Measurements from ENCODE around the gene HSPB9.

Gene HSPB9, protein sequence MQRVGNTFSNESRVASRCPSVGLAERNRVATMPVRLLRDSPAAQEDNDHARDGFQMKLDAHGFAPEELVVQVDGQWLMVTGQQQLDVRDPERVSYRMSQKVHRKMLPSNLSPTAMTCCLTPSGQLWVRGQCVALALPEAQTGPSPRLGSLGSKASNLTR

DNA sequence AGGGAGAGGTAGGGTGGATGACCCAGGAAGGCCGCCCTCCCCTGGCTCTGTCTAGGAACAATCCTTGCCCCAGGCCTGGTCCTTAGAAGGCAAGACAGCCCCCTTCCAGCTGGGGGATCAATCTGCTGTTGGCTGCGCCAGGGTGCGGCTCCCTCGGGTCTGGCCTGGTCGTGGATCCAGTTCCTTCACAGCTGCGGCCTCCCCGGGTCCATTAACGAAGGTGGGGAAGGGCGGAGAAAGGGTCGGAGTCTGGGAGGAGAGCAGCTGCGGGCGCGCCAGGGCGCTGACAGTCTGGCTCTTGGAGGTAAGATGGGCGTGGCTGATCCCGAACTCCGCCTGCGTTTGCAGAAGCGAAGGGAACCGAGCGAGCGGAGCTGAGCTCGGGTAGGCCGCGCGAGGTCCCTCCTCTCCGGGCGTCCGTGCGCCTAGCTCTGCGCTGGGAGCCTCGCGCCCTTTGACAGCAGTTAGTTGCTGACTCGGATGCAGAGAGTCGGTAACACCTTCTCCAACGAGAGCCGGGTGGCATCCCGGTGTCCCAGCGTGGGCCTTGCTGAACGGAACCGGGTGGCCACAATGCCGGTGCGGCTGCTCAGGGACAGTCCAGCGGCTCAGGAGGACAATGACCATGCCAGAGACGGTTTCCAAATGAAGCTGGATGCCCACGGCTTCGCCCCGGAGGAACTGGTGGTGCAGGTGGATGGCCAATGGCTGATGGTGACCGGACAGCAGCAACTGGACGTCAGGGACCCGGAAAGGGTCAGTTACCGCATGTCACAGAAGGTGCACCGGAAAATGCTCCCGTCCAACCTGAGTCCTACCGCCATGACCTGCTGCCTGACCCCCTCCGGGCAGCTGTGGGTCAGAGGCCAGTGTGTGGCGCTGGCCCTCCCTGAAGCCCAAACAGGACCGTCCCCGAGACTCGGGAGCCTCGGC is at the start of gene HSPB9:
Gene HSPB9 (plus strand): TSS at position 434 of the 933 bp plus-strand sequence. CDS start 47 bp downstream, at position 481.
- DNase-seq: no peak

DNA sequence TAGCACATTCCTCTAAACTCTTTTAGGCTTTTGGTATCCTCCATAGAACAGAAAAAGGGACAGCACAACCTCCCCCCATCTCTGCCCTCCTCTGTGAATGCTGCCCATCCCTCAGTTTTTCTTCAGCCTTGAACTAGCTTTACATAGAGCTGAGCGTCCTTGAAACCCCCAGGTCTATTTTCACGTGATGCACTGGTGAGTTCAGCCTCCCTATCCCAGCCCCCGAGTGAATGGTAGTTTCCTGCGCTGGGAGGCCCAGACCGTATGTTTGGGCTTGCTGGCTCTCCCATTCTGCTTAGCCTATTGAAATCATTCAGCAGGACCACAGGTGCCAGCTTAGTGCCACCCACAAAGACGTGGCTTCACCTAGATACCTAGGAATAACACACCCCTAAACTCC is 46.8 kb upstream of the HSPB9 start:
- no peak for DNase-seq

- DNase-seq: no peak
Observed at GRCh38 chr17:42076797-42077559, 45.6 kb upstream of the HSPB9 start.

- DNase-seq: no peak
Observed at GRCh38 chr17:42077755-42078154, 44.8 kb upstream of the HSPB9 start.

DNA sequence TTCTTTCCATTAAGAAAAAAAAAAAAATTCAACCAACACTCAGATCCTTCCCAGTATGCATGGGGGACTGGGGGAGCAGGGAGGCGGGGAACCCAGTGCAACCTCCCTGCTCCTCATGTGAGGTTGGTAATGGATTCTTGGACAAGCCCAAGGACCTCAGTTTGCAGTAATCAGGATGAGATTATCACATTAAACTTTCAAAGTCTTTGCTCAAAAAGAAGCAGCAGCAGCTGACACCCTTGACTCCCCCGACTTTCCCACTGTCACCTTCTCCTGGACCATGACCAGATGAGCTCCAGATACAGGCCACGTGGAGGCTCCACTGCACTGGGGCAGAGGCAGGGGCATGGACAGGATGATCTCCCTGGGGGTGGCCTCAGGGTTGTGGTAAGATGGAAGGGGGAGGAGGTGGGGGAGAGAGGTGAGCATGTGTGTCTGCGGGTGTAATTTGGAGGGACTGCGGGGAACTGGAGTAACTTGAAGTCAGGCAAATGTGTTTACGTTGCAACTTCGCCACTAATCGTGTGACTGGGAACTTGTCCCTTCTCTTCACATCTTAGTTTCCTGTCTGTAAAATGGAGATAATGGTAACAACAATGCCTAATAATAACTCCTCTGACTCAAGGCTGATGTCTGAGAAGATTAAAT is 44.1 kb upstream of the HSPB9 start:
- peak in 1 of 2 donors; percentile 55 for DNase-seq

DNA sequence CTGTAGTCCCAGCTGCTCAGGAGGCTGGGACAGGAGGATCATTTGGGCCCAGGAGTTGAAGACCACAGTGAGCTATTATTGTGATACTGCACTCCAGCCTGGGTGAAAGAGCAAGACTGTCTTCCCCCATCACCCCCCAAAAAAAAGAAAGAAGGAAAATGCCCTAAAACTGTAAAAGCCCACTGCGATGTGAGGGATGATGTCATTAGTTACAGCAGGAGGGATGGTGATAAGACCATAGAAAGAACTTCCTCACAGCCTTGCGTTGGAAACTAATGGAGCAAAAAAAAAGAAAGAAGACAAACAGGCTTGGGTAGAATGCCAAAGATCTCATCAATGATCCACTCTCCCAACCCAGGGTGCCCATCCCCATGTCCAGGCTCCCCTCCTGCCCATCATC is 43.1 kb upstream of the HSPB9 start:
- no peak for DNase-seq

DNA sequence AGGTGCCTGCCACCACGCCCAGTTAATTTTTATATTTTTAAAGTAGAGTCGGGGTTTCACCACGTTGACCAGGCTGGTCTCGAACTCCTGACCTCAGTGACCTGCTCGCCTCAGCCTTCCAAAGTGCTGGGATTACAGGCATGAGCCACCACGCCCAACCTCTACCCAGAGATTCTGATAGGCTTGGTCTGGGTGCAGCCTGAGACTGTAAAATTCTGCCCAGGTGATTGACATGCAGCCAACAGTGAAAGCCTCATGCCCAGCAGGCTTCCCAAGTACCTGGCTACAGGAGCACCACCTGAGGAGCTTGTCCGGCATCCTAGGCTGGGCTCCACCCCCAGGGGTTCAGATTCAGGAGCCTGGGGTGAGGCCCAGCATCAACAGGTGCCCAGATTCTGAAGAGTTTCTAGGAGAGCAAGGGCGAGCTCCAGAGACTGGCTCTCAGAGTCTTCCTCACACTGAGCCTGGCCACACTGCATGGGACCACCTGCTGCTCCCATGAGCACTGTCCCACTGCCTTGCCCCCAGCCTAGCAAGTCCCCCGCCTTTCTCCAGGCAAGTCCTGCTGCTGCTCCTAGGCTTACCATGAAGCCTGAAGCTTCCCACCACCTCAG is 41.0 kb upstream of the HSPB9 start:
- no peak for DNase-seq

GRCh38 chr17:42087042-42087701 is 35.4 kb upstream of the HSPB9 start:
- no peak for DNase-seq

DNA sequence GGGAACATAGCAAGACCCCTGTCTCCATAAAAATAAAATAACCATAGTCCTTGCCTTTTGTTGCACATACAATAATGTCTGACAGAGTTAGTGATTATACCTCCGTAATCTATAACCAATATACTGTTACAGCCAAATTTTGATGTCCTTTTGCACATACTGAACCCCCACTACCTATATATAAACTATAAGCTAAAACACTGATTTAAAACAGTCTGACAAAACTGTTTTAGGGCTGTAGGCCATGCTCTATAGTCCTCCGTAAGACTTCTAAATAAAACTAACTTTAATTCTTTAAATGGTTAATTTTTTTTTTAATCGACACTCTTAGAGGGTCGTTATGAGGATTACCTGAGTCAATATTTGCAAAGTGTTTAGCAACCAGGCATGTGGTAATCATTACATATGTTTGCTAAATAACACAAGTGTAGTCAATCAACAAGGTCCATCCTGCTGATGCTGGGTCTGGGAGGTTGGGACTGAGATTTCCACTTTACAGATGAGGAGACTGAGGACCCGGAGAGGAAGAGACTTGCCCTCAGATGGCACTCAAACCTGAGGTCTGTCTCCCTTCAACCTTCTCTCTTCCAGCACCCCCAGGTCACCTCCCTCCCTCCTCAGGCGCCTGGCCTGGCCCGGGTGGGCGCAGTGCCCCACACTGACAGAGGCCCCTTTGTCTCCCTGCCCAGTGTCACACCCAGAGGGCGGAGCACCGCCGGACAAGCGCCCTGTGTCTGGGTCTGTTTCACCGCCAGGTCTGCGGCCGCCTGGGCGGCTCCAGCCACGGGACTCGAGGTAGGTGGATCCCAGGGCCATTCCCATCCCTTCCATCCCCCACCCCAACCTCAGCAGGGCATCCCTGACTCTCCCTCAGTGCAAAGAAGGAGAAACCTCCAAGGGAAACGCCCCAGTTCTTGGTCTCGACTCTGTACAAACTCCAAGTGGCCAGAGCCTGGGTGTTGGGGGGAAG is 34.6 kb upstream of the HSPB9 start:
- DNase-seq: no peak

DNA sequence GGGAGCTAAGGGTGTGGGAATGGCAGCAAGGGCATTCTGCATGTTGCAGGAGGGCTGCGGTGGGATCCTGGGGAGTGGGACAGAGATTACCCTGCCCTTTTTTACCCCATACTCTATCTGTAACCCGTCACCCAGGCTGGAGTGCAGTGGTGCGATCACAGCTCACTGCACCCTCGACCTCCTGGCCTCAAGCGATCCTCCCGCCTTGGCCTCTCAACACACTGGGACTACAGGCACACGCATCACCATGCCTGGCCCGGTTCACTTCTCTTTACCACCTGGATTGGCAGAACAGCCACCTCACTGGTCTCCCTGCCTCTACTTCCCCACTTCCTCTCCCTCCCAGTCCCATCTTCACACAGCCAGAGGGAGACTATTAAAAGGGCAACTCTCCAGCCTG is 33.9 kb upstream of the HSPB9 start:
- no peak for DNase-seq

- DNase-seq: no peak
Observed at GRCh38 chr17:42090964-42091790, 31.4 kb upstream of the HSPB9 start.

DNA sequence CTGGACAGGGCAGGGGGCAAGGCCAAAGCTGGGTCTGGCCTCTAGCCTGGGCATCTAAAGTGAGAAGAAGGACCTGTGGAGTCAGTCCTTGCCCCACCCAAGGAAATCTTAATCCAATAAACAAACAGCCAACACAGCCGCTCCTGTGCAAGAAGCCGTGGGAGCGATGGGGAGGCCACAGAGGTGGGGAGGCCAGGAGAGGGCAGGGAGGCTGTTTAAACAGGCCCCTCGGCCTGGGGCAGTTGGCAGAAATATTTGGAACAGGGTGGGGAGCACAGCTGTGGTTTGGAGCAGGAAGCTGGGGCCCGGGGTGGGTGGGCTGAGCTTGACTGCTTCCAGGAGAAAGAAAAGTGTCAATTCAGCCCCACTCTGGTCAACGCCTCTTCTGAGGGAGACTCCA is 29.7 kb upstream of the HSPB9 start:
- no peak for DNase-seq

DNA sequence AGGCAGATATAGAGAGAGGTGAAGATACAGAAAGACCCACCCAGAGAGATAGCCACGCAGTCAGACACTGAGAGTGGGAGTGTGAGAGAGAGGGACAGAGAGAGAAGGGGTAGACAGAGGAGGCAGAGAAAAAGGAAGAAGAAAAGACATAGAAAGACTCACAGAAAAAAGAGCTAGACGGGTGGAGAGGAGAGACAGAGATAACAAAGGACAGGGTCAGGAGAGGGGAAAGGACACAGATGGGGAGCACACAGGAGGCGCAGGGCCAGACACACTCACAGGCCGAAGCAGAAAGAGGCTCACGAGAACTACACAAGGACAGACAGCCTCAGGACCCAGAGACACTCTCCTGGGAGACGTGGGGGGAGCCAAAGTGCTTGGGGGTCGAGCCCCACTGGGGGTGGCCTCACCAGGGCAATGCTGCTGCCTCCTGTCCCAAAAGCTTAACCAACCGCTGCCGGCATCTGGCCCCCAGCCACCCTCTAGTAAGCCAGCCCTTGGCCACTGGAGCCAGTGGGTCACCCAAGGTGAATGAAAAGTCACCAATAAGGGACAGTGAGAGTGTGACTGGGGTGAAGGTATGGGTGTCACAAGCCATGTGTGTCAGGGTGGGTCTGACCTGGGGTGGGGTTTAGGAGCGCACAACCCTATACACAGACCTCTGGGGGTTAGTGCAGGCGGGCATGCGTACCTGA is 28.1 kb upstream of the HSPB9 start:
- DNase-seq: no peak

GRCh38 chr17:42096360-42097111 is 26.1 kb upstream of the HSPB9 start:
- DNase-seq: no peak

- no peak for DNase-seq
Observed at GRCh38 chr17:42097691-42098631, 24.6 kb upstream of the HSPB9 start, which contains the start of gene ZNF385C. Gene ZNF385C, minus strand, starts transcription at chr17:42098473. Its CDS starts 35,417 bp downstream, at chr17:42063056.

DNA sequence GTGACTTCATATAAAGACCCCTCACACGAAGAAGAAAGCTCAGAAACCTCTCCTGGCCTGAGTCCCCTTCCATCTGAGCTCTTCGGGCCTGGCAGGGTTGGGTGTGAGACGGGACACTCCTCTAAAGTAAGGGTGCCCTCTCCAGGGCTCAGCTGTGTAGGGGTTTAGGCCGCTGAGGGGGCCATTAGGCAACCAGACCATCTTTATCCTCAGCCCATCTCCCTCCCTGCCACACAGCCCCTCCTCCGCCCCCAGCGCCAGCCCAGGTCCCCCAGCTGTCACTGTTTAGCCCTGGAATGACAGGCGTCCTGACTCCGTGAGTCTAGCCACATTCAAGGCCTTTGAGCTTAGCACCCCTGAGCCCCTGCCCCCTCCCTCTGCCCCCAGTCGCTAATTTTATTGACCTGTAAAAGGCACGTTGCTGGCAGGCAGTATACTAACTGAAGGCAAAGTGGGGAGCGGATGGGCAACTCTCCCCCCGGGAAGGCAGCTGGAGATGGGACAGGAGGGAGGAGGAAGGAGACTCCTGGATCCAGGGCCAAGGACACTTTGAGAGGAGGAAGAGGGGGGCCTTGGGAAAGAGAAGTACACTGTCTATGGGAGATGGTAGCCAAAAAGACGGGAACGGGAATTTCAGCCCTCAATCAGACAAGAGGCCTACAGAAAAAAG is 23.7 kb upstream of the HSPB9 start:
- no peak for DNase-seq
